PC-3 (cell line): Measurements from ENCODE around the gene SLC35F5. TPM values are rescaled to one million over a fixed set of nuclear protein-coding genes. Genes with fewer than 3 reads are reported as not detected.
"Not testable (repeated sequence)": the region's sequence is repeated elsewhere in the genome, so short reads cannot be mapped to it uniquely, and the experiment has no call there.

ENCODE experiments used
- ATAC-seq: fragments of 200-7000 bp; cut with Tn5 transposase; 2 replicates; pipeline ENCODE4 v1.9.1; 2020; ENCODE audit warnings: mild to moderate bottlenecking, moderate library complexity
- BruUV-seq: library from RNA; stranded (reverse); fragments of 400-500 nt; replicated peaks from 2 replicates; lab custom pipeline; 2021; lab: Mats Ljungman, UMichigan
- CTCF ChIA-PET: fragments of 300-600 bp; sonication (Branson Sonifier 250); formaldehyde crosslinking; loops from one replicate; lab custom pipeline; 2022; ENCODE audit warnings: antibody characterized with exemption; lab: Charles Lee
- POLR2A ChIA-PET: fragments of 300-600 bp; sonication (Branson Sonifier 250); formaldehyde crosslinking; loops from one replicate; lab custom pipeline; 2022; ENCODE audit warnings: antibody characterized with exemption; ENCODE audit not compliant: unreplicated experiment; lab: Charles Lee
- DNase-seq: peaks from one replicate; pipeline ENCODE4 v3.0.0-alpha.2; 2015
- H2AFZ ChIP-seq: fragments of 300-600 bp; sonication (generic); 2 replicates; pipeline ENCODE4 v1.6.0; 2016; ENCODE audit warnings: antibody characterized with exemption, low read length
- H3F3A ChIP-seq: fragments of 300-600 bp; sonication (generic); one replicate; pipeline ENCODE4 v1.6.0; 2017; ENCODE audit warnings: antibody characterized with exemption, low read length, control low read depth, mild to moderate bottlenecking; ENCODE audit not compliant: unreplicated experiment
- H3K27ac ChIP-seq: fragments of 300-600 bp; sonication (generic); 2 replicates; pipeline ENCODE4 v1.5.1; 2016; ENCODE audit warnings: mild to moderate bottlenecking, low read length
- H3K27me3 ChIP-seq: fragments of 300-600 bp; sonication (generic); 2 replicates; pipeline ENCODE4 v1.6.1; 2016; ENCODE audit warnings: low read length, mixed read lengths
- H3K36me3 ChIP-seq: fragments of 300-600 bp; sonication (generic); 2 replicates; pipeline ENCODE4 v1.6.1; 2016; ENCODE audit warnings: low read depth, mixed run types, low read length, mixed read lengths
- H3K4me1 ChIP-seq: fragments of 300-600 bp; sonication (generic); 2 replicates; pipeline ENCODE4 v1.5.1; 2016; ENCODE audit warnings: low read length; ENCODE audit not compliant: insufficient read depth
- H3K4me2 ChIP-seq: fragments of 300-600 bp; sonication (generic); 2 replicates; pipeline ENCODE4 v1.6.0; 2016; ENCODE audit warnings: low read length
- H3K4me3 ChIP-seq: fragments of 300-600 bp; sonication (generic); 2 replicates; pipeline ENCODE4 v1.5.1; 2016; ENCODE audit warnings: mild to moderate bottlenecking, low read length, mixed read lengths
- H3K79me2 ChIP-seq: fragments of 300-600 bp; sonication (generic); 2 replicates; pipeline ENCODE4 v1.6.1; 2017; ENCODE audit warnings: low read length, mixed read lengths
- H3K9ac ChIP-seq: fragments of 300-600 bp; sonication (generic); 2 replicates; pipeline ENCODE4 v1.6.0; 2016; ENCODE audit warnings: mild to moderate bottlenecking, low read length
- H3K9me2 ChIP-seq: fragments of 300-600 bp; sonication (generic); replicated peaks from 2 replicates; pipeline ENCODE4 v1.6.1; 2016; ENCODE audit warnings: mixed run types, low read length, mixed read lengths
- H3K9me3 ChIP-seq: fragments of 300-600 bp; sonication (generic); 2 replicates; pipeline ENCODE4 v1.6.1; 2016; ENCODE audit warnings: low read length, mixed read lengths
- H4K20me1 ChIP-seq: fragments of 300-600 bp; sonication (generic); 2 replicates; pipeline ENCODE4 v1.6.1; 2016; ENCODE audit warnings: low read length, mixed read lengths
- EZH2 ChIP-seq: fragments of 300-600 bp; sonication (generic); IDR thresholded peaks from one replicate; pipeline ENCODE4 v1.6.1; 2017; ENCODE audit warnings: antibody characterized with exemption, mild to moderate bottlenecking, low read length; ENCODE audit not compliant: unreplicated experiment
- EZH2phosphoT487 ChIP-seq: fragments of 300-600 bp; sonication (generic); IDR thresholded peaks from 2 replicates; pipeline ENCODE4 v1.6.1; 2018; ENCODE audit warnings: mild to moderate bottlenecking, antibody characterized with exemption, low read length, borderline replicate concordance
- intact Hi-C: fragments of 100-400 bp; cut with micrococcal nuclease; formaldehyde crosslinking; loops from 2 replicates; pipeline ENCODE4 v1.9.0; 2023
- total RNA-seq: library from RNA; depleted of rRNA; stranded (reverse); fragments of >200 nt; gene quantifications from 2 replicates; pipeline ENCODE4 v1.2.3, GENCODE V29; 2014
- TF ChIP-seq, protein P1 (sequence below): fragments of 300-600 bp; sonication (generic); conservative IDR thresholded peaks from 2 replicates; pipeline ENCODE4 v1.5.1; 2017; ENCODE audit warnings: antibody characterized with exemption, low read depth, mild to moderate bottlenecking, low read length

SLC35F5 gene
- total RNA-seq, 1 experiment from 2014 or later: 55.3 TPM

DNA sequence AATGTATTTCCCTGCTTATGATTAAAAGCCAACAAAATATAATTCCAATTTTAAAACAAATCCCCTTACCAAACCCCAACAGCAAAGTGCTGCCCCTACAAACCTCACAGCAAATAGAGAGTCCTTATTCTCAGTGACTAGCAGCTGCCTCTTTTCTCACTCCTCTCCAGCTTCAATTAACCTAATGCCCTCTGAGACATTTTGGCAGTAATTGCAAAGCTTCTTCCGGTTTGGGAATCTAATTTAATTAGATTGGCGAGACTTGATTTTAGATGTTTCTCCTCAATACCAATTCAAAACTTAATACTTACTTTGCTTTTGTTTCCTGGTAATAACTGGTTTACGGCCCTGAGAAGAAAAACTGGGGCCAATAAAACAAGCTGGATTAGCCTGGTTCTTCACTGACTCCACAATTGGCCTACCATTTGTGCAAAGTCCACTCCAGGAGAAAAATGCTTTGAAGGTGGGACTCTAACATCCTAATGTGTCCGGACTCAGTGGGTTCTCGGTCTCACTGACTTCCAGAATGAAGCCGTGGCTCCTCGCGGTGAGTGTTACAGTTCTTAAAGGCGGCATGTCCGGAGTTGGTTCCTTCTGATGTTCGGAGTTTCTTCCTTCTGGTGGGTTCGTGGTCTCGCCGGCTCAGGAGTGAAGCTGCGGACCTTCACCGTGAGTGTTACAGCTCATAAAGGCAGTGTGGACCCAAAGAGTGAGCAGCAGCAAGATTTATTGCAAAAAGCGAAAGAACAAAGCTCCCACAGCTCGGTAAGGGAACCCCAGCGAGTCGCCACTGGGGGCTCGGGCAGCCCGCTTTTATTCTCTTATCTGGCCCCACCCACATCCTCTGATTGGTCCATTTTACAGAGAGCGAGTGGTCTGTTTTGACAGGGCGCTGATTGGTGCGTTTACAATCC, 52.8 kb downstream of the SLC35F5 start:
- Histone ChIP-seq H3K36me3 (no peaks in the 10 kb centered on the region), H3K9me2 (no peaks in the 10 kb centered on the region), H3K27ac (no peak overlapping the region), H4K20me1 (no peaks in the 10 kb centered on the region), H3K79me2 (no peaks in the 10 kb centered on the region), H3K4me2 (no peak overlapping the region), H3K4me1 (no peaks in the 10 kb centered on the region), H2AFZ (no peak overlapping the region), H3K9ac (no peak overlapping the region), H3F3A (no peaks in the 10 kb centered on the region), H3K4me3 (no peak overlapping the region), H3K27me3 (no peaks in the 10 kb centered on the region), H3K9me3 (no peaks in the 10 kb centered on the region)
- ChIA-PET CTCF (no interaction called here), POLR2A (no interaction called here)
- intact Hi-C loops: no loop called here
- ATAC-seq (no peak), DNase-seq (no peak)
- BruUV-seq: TSS peak; percentile 7
- TF ChIP-seq EZH2: no peak

DNA sequence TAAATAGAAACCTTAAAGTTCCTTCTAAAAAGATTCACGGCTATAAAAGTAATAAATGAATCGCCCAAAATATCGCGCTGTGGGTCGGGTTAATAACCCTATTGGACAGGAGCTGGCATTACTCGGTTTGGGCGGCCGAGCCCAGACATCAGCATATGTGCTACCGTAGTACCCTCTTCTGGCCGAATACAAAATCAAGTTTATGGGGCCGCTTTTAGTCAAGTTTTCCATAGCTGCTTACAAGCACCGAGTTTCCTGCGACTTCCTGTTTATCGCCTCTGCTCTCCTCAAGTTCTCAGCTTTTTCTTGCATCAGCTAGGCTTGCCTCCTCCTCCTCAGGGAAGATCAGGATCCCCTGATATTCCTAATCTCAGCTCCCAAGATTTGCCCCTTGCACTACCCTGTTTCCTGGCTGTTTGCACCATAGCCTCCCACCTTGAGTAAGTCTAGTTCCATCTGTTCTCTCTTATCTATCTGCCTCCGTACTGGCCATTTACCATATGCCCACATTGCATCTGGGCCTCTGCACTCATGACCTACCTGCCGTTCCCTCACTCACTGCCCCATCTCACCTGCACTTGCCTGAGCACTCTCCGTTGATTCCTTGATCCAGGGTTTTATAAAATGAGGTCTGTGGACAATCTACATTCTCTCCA, 56.1 kb downstream of the SLC35F5 start:
- Histone ChIP-seq H3F3A (no peaks in the 10 kb centered on the region), H3K4me3 (no peak overlapping the region), H3K27me3 (no peaks in the 10 kb centered on the region), H4K20me1 (no peaks in the 10 kb centered on the region), H3K4me2 (no peak overlapping the region), H3K9me2 (no peaks in the 10 kb centered on the region), H3K9ac (no peak overlapping the region), H3K9me3 (no peaks in the 10 kb centered on the region), H2AFZ (no peak overlapping the region), H3K36me3 (no peaks in the 10 kb centered on the region), H3K4me1 (no peaks in the 10 kb centered on the region), H3K27ac (no peak overlapping the region), H3K79me2 (no peaks in the 10 kb centered on the region)
- CTCF ChIA-PET: no interaction called here
- POLR2A ChIA-PET: no interaction called here
- TF ChIP-seq, protein P1, sequence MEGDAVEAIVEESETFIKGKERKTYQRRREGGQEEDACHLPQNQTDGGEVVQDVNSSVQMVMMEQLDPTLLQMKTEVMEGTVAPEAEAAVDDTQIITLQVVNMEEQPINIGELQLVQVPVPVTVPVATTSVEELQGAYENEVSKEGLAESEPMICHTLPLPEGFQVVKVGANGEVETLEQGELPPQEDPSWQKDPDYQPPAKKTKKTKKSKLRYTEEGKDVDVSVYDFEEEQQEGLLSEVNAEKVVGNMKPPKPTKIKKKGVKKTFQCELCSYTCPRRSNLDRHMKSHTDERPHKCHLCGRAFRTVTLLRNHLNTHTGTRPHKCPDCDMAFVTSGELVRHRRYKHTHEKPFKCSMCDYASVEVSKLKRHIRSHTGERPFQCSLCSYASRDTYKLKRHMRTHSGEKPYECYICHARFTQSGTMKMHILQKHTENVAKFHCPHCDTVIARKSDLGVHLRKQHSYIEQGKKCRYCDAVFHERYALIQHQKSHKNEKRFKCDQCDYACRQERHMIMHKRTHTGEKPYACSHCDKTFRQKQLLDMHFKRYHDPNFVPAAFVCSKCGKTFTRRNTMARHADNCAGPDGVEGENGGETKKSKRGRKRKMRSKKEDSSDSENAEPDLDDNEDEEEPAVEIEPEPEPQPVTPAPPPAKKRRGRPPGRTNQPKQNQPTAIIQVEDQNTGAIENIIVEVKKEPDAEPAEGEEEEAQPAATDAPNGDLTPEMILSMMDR: no peak
- TF ChIP-seq EZH2phosphoT487 (no peak), EZH2 (no peak)
- DNase-seq (no peak), ATAC-seq (no peak)
- intact Hi-C loops: no loop called here
- no TSS peak for BruUV-seq

DNA sequence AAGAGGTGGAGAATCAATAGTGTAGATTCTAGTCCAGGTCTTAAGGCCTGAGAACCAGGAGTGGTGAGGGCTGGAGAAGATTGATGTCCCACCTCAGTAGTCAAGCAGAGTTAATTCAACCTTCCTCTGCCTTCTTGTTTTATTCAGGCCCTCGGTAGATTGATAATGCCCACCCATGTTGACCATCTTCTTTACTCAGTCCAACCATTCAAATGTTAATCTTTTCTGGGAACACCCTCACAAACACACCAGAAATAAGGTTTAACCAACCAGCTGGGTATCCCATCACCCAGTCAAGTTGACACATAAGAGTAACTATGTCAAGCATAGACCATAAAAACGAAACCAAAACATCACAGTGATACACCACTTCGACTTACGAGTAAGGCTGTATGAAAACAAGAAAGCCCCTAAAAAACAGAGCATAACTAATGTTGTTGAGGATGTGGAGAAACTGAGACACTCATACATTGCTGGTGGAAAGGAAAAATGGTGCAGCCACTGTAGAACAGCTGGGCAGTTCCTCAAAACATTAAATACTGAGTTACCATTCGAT, 57.5 kb downstream of the SLC35F5 start:
- Histone ChIP-seq H3K9me3 (no peaks in the 10 kb centered on the region), H3F3A (no peaks in the 10 kb centered on the region), H4K20me1 (no peaks in the 10 kb centered on the region), H3K27ac (no peak overlapping the region), H3K36me3 (no peaks in the 10 kb centered on the region), H3K9ac (no peak overlapping the region), H3K4me3 (no peak overlapping the region), H3K27me3 (no peaks in the 10 kb centered on the region), H2AFZ (no peak overlapping the region), H3K4me1 (no peaks in the 10 kb centered on the region), H3K79me2 (no peaks in the 10 kb centered on the region), H3K9me2 (no peaks in the 10 kb centered on the region), H3K4me2 (no peak overlapping the region)
- ChIA-PET POLR2A (no interaction called here), CTCF (no interaction called here)
- DNase-seq (no peak), ATAC-seq (no peak)
- TF ChIP-seq, protein P1: no peak
- TF ChIP-seq EZH2phosphoT487 (no peak), EZH2 (no peak)
- intact Hi-C loops: no loop called here
- BruUV-seq: no TSS peak

DNA sequence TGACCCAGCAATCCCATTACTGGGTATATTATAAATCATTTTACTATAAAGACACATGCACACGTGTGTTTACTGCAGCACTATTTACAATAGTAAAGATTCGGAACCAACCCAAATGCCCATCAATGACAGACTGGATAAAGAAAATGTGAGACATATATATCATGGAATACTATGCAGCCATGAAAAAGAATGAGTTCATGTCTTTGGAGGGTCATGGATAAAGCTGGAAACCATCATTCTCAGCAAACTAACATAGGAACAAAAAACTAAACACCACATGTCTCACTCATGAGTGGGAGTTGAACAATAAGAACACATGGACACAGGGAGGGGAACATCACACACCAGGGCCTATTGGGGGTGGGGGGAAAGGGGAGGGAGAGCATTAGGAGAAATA, 58.2 kb downstream of the SLC35F5 start:
- intact Hi-C loops, H2AFZ ChIP-seq, H3K9me2 ChIP-seq, H3K36me3 ChIP-seq, ATAC-seq, CTCF ChIA-PET, H4K20me1 ChIP-seq, POLR2A ChIA-PET, H3K9ac ChIP-seq, H3F3A ChIP-seq, H3K9me3 ChIP-seq, H3K27me3 ChIP-seq, H3K4me2 ChIP-seq, H3K4me1 ChIP-seq, BruUV-seq, H3K4me3 ChIP-seq, H3K27ac ChIP-seq, H3K79me2 ChIP-seq, DNase-seq: not testable (repeated sequence)
